GM12865 (cell line): ENCODE data around the gene ZNF516.

ENCODE experiments used
- DNase-seq: peaks from one replicate; pipeline ENCODE4 v3.0.0; 2010; ENCODE audit warnings: low read depth
- H3K4me3 ChIP-seq: 2 replicates; pipeline ENCODE4 v1.5.1; 2011; ENCODE audit warnings: mild to moderate bottlenecking, low read depth, low read length, control low read depth
- CTCF ChIP-seq: IDR thresholded peaks from 2 replicates; pipeline ENCODE4 v1.5.1; 2011; ENCODE audit warnings: low read length, control low read depth, low read depth, inconsistent platforms; ENCODE audit not compliant: insufficient read depth; ENCODE audit errors: missing control alignments

ZNF516 gene

GRCh38 chr18:76322686-76323085 is 172.4 kb downstream of the ZNF516 start:
- DNase-seq: no peak
- no peak for TF ChIP-seq CTCF
- no peak overlapping the region for H3K4me3 ChIP-seq

GRCh38 chr18:76319366-76319765 is 175.7 kb downstream of the ZNF516 start:
- TF ChIP-seq CTCF: no peak
- H3K4me3 ChIP-seq: no peak overlapping the region
- no peak for DNase-seq

- no peak for TF ChIP-seq CTCF
- no peak overlapping the region for H3K4me3 ChIP-seq
- DNase-seq: no peak
These were observed 176.4 kb downstream of the ZNF516 start for GRCh38 chr18:76318607-76319006.

- no peak overlapping the region for H3K4me3 ChIP-seq
- DNase-seq: no peak
- TF ChIP-seq CTCF: no peak
These were observed 177.9 kb downstream of the ZNF516 start for GRCh38 chr18:76317136-76317535.

GRCh38 chr18:76315722-76316230 is 179.3 kb downstream of the ZNF516 start:
- no peak overlapping the region for H3K4me3 ChIP-seq
- TF ChIP-seq CTCF: no peak
- DNase-seq: no peak

GRCh38 chr18:76314496-76314895 is 180.5 kb downstream of the ZNF516 start:
- no peak overlapping the region for H3K4me3 ChIP-seq
- DNase-seq: no peak
- no peak for TF ChIP-seq CTCF

- H3K4me3 ChIP-seq: no peak overlapping the region
- DNase-seq: no peak
- TF ChIP-seq CTCF: no peak
These were observed 181.0 kb downstream of the ZNF516 start for GRCh38 chr18:76314015-76314414.
